Measurements from ENCODE around the gene AQP2. TPM values are rescaled to one million over a fixed set of nuclear protein-coding genes. Genes with fewer than 3 reads are reported as not detected.

AQP2 gene
- total and polyA plus RNA-seq, 2 donors (not counting 1 experiment from before 2014, with no cell fraction given), result not detected

GRCh38 chr12:49984476-49985359 is 34.2 kb downstream of the AQP2 start:
- DNase-seq, result no peak
- H3K27me3 Mint-ChIP-seq, result no peaks in the 10 kb centered on the region

More at GRCh38 chr12:49984476-49985359, 34.2 kb downstream of the AQP2 start:
- no peaks in the 10 kb centered on the region for H3K9me3 ChIP-seq (ENCODE audit: control extremely low read depth in 1 of 3, control insufficient read depth in 2 of 3, insufficient read depth in 1 of 3, low read length in 2 of 3)
- H3K9ac ChIP-seq (ENCODE audit: low read length), result no peak overlapping the region
- CTCF ChIA-PET, result interaction anchor here (0.9 to 2.3 kb wide), 3 partner anchors 17 to 19 kb away, joined by 3 to 10 read pairs (median 6); no protein-coding TSS in a partner anchor
- no peak overlapping the region for H3K27ac ChIP-seq (ENCODE audit: low read length in 2 of 2)
- intact Hi-C loops (cut with micrococcal nuclease), result no loop called here
- no peaks in the 10 kb centered on the region for H3K4me1 ChIP-seq (ENCODE audit: control insufficient read depth in 2 of 2, insufficient read depth in 2 of 2, low read length in 2 of 2)
- WGBS (ENCODE audit: insufficient coverage), result 98% methylated on average over 7 of the region's 9 CpGs
- Mint-ChIP-seq H3K9me3 (ENCODE audit: insufficient read depth) (no peaks in the 10 kb centered on the region), H3K4me1 (no peaks in the 10 kb centered on the region), H3K27ac (no peak overlapping the region), H3K4me3 (no peak overlapping the region)
- no peaks in the 10 kb centered on the region for H3K27me3 ChIP-seq (replicated peaks in 1 of 4; ENCODE audit: control extremely low read depth in 1 of 4, control insufficient read depth in 3 of 4, insufficient read depth in 4 of 4, low read length in 3 of 4)
- H3K79me2 ChIP-seq (ENCODE audit: control insufficient read depth, insufficient read depth, low read length), result no peaks in the 10 kb centered on the region
- H2AFZ ChIP-seq (ENCODE audit: insufficient read depth, low read depth, low read length, poor library complexity, severe bottlenecking), result no peak overlapping the region
- H3K4me3 ChIP-seq (ENCODE audit: control extremely low read depth in 1 of 5, extremely low read depth in 1 of 5, insufficient read depth in 1 of 5, low read depth in 2 of 5, low read length in 4 of 5), result no peak overlapping the region
- no peak for ATAC-seq (ENCODE audit: low read depth)
- no peaks in the 10 kb centered on the region for H4K20me1 ChIP-seq (ENCODE audit: control insufficient read depth, insufficient read depth, low read length, poor library complexity, severe bottlenecking)
- TF ChIP-seq CTCF (IDR thresholded peaks at IDR 0.05) (no peak), EZH2 (IDR thresholded peaks at IDR 0.05; ENCODE audit: borderline replicate concordance, insufficient read depth, low read depth, low read length, poor library complexity, severe bottlenecking) (no peak)
- no peak overlapping the region for H3K4me2 ChIP-seq (replicated peaks; ENCODE audit: low read depth, low read length, poor library complexity, severe bottlenecking)
- peaks cover 0 to 4% of the 10 kb centered on the region in 2 experiments for H3K36me3 ChIP-seq (replicated peaks in 1 of 2; ENCODE audit: control extremely low read depth in 1 of 2, control insufficient read depth in 1 of 2, extremely low read depth in 1 of 2, insufficient read depth in 2 of 2, low read length in 1 of 2)
- POLR2A ChIA-PET, result no interaction called here
